ENCODE data around the gene CCDC33. TPM values are rescaled to one million over a fixed set of nuclear protein-coding genes. Genes with fewer than 3 reads are reported as not detected.
A peak's percentile ranks its signal among the peaks of the same experiment; 100 is the strongest.

CCDC33 gene
- total RNA-seq, 1 donor from 2014 or later, result 4.2 TPM

DNA sequence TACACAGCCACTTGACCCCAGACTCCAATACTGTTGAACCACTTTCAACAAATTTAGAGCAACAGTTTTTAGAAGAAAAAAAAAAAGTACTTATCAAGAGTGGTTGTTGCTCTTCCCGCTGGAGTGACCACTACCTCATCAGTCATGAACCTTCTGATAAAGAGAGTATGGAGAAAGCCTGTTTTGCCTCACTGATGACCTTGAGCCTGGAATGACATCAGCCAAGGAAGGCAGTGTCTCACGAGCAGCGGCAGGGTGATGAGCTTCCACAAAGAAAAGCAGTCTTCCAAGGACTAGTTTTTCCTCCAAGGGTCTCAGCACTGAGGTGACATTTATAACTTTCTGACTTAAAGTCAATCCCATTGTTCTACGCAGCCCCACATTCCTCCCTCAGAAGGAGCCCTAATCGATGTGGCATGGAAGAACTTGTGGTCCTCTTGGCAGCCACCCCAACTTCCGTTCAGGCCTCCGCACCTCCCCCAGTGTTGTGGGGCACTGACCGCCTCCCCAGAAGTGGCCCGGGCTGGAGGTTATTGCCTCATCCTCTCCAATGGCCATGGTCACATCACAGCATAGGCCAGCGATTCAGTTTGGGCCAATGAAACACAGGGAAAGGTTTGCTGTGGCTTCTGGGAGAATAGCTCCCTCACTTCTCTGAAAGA is 133.1 kb downstream of the CCDC33 start:
- TF ChIP-seq, protein P1, sequence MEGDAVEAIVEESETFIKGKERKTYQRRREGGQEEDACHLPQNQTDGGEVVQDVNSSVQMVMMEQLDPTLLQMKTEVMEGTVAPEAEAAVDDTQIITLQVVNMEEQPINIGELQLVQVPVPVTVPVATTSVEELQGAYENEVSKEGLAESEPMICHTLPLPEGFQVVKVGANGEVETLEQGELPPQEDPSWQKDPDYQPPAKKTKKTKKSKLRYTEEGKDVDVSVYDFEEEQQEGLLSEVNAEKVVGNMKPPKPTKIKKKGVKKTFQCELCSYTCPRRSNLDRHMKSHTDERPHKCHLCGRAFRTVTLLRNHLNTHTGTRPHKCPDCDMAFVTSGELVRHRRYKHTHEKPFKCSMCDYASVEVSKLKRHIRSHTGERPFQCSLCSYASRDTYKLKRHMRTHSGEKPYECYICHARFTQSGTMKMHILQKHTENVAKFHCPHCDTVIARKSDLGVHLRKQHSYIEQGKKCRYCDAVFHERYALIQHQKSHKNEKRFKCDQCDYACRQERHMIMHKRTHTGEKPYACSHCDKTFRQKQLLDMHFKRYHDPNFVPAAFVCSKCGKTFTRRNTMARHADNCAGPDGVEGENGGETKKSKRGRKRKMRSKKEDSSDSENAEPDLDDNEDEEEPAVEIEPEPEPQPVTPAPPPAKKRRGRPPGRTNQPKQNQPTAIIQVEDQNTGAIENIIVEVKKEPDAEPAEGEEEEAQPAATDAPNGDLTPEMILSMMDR (IDR thresholded peaks at IDR 0.05; ENCODE audit: unreplicated experiment), result no peak
- peaks cover 12% of the 10 kb centered on the region for H3K4me1 Mint-ChIP-seq
- no peaks in the 10 kb centered on the region for H3K9me3 Mint-ChIP-seq
- H3K27ac Mint-ChIP-seq, result no peak overlapping the region
- H3K36me3 Mint-ChIP-seq, result no peaks in the 10 kb centered on the region
- H3K27me3 Mint-ChIP-seq (ENCODE audit: low read depth), result no peaks in the 10 kb centered on the region
- H3K4me3 Mint-ChIP-seq, result no peak overlapping the region
- DNase-seq (ENCODE audit: low spot score in 2 of 2, unreplicated experiment in 2 of 2), result no peak

DNA sequence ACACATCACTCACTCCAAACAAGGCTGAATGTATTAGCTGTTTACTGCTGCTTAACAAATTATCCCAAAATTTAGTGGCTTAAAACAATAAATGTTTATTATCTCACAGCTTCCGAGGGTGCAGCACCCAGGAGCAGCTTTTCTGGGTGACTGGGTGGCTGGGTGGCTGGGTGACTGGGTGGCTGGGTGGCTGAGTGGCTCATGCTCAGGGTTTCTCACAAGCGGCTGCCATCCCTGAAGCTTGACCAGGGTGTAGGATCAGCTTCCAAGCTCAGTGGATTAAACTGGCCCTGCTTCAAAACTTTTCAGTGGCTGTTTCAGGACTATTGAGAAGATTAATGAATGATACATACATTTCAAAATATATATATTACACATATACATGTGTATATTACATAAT is 133.6 kb downstream of the CCDC33 start:
- no peak for DNase-seq (ENCODE audit: low spot score in 2 of 2, unreplicated experiment in 2 of 2)
- Mint-ChIP-seq H3K9me3 (no peaks in the 10 kb centered on the region), H3K27ac (no peak overlapping the region), H3K4me3 (no peak overlapping the region), H3K36me3 (no peaks in the 10 kb centered on the region), H3K27me3 (ENCODE audit: low read depth) (no peaks in the 10 kb centered on the region), H3K4me1 (peaks cover 13% of the 10 kb centered on the region)
- TF ChIP-seq, protein P1 (IDR thresholded peaks at IDR 0.05; ENCODE audit: unreplicated experiment), result no peak

GRCh38 chr15:74370471-74370870 is 134.3 kb downstream of the CCDC33 start:
- TF ChIP-seq, protein P1 (IDR thresholded peaks at IDR 0.05; ENCODE audit: unreplicated experiment), result no peak
- Mint-ChIP-seq H3K4me3 (no peak overlapping the region), H3K9me3 (no peaks in the 10 kb centered on the region), H3K36me3 (no peaks in the 10 kb centered on the region), H3K4me1 (peaks cover 12% of the 10 kb centered on the region), H3K27me3 (ENCODE audit: low read depth) (no peaks in the 10 kb centered on the region), H3K27ac (no peak overlapping the region)
- no peak for DNase-seq (ENCODE audit: low spot score in 2 of 2, unreplicated experiment in 2 of 2)

DNA sequence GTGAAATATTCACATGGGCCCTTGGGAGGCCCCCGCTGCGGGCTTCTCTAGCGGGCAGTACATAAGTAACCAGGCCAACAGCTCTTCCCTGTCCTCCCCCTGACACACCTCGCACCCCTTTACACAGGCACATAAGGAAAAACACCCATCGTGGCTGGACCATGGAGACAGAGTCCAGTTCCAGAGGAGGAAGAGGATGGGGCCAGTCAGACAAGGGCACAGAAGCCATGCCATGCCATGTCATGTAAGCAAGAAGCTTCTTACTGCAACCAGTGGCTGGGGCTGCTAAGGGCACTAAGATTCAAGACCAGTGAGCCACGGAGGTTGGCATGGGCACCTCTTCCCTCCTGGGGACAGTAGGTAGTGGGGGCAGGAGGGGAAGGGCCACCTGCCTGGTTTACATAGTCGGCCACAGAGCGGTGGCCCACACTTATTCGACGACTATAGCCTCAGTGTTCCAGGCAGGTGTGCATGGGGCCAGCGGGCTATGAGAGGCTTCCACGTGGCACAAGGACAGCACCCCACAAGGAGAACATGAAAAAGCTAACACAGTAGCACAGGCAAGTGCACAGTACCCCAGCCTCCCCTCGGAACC is 137.0 kb downstream of the CCDC33 start:
- H3K27me3 Mint-ChIP-seq (ENCODE audit: low read depth), result no peaks in the 10 kb centered on the region
- H3K9me3 Mint-ChIP-seq, result no peaks in the 10 kb centered on the region
- H3K4me1 Mint-ChIP-seq, result peaks cover 14% of the 10 kb centered on the region
- TF ChIP-seq, protein P1 (IDR thresholded peaks at IDR 0.05; ENCODE audit: unreplicated experiment), result no peak
- H3K4me3 Mint-ChIP-seq, result peak overlapping the region; percentile 69
- H3K27ac Mint-ChIP-seq, result peak overlapping the region; percentile 59
- no peaks in the 10 kb centered on the region for H3K36me3 Mint-ChIP-seq
- DNase-seq (ENCODE audit: low spot score in 2 of 2, unreplicated experiment in 2 of 2), result no peak

GRCh38 chr15:74373731-74374647 is 137.9 kb downstream of the CCDC33 start:
- TF ChIP-seq, protein P1 (IDR thresholded peaks at IDR 0.05; ENCODE audit: unreplicated experiment), result peak; percentile 80
- DNase-seq (ENCODE audit: low spot score in 2 of 2, unreplicated experiment in 2 of 2), result peak; percentile 90 to 93

More at GRCh38 chr15:74373731-74374647, 137.9 kb downstream of the CCDC33 start:
- H3K4me1 Mint-ChIP-seq, result peaks cover 22% of the 10 kb centered on the region
- peak overlapping the region; percentile 69 for H3K4me3 Mint-ChIP-seq
- no peaks in the 10 kb centered on the region for H3K36me3 Mint-ChIP-seq
- peak overlapping the region; percentile 59 for H3K27ac Mint-ChIP-seq
- no peaks in the 10 kb centered on the region for H3K9me3 Mint-ChIP-seq
- no peaks in the 10 kb centered on the region for H3K27me3 Mint-ChIP-seq (ENCODE audit: low read depth)

Measured in mesothelial cell of epicardium (in vitro differentiated cells).